ENCODE data around the gene LMAN1. TPM values are rescaled to one million over a fixed set of nuclear protein-coding genes. Genes with fewer than 3 reads are reported as not detected.

LMAN1 gene
- total RNA-seq, 1 donor from 2014 or later, result 60.8 TPM

DNA sequence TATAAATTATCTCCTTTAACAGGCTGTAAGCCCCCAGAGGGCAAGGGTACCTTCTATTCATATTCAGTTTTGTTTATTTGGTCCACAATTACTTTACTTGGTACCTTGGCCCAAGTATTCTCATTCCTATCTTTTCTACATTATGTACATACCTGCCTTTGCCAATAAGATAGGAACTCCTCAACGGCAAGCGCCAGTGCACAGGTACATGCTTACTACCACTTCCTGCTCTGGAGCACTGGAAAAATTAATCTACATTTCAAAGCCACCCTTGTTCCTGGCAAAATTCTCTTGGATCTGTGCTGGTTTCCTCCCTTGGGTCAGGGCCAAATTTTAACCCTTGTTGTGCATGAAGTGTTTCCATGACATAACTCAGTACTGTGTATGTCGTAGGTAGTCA, 34.3 kb upstream of the LMAN1 start:
- Histone ChIP-seq H3K9me3 (no peaks in the 10 kb centered on the region), H3K4me1 (no peaks in the 10 kb centered on the region), H3K27ac (no peak overlapping the region), H3K27me3 (no peaks in the 10 kb centered on the region), H3K4me3 (no peak overlapping the region), H3K36me3 (no peaks in the 10 kb centered on the region)
- TF ChIP-seq, protein P1, sequence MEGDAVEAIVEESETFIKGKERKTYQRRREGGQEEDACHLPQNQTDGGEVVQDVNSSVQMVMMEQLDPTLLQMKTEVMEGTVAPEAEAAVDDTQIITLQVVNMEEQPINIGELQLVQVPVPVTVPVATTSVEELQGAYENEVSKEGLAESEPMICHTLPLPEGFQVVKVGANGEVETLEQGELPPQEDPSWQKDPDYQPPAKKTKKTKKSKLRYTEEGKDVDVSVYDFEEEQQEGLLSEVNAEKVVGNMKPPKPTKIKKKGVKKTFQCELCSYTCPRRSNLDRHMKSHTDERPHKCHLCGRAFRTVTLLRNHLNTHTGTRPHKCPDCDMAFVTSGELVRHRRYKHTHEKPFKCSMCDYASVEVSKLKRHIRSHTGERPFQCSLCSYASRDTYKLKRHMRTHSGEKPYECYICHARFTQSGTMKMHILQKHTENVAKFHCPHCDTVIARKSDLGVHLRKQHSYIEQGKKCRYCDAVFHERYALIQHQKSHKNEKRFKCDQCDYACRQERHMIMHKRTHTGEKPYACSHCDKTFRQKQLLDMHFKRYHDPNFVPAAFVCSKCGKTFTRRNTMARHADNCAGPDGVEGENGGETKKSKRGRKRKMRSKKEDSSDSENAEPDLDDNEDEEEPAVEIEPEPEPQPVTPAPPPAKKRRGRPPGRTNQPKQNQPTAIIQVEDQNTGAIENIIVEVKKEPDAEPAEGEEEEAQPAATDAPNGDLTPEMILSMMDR (IDR thresholded peaks at IDR 0.05), result no peak
- intact Hi-C loops (cut with DNase I), result loop anchor here (10.0 kb wide), 1 partner anchor 309 kb away; no protein-coding TSS in a partner anchor
- DNase-seq (ENCODE audit: low spot score in 2 of 2), result no peak

DNA sequence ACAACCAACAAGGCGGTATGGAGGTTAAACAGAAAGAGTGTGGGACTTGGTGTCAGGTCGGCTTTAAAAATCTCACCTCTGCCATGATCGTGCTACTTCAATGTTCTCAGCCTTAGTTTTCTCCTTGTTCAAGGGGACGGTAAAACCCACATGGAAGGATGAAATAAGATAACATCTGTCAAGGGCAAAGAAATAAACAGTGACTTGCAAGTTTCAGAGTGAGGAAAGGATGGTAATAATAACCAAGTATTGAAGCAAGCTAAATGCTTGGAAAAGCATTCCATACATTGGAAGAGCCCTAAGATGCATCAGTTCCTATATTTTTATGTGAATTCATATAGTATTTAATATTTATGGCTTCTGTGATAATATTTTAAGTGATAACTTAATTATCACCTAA, 29.8 kb upstream of the LMAN1 start:
- Histone ChIP-seq H3K4me3 (no peak overlapping the region), H3K27ac (no peak overlapping the region), H3K36me3 (no peaks in the 10 kb centered on the region), H3K27me3 (no peaks in the 10 kb centered on the region), H3K9me3 (no peaks in the 10 kb centered on the region), H3K4me1 (no peaks in the 10 kb centered on the region)
- TF ChIP-seq, protein P1 (IDR thresholded peaks at IDR 0.05), result no peak
- intact Hi-C loops (cut with DNase I), result no loop called here
- no peak for DNase-seq (ENCODE audit: low spot score in 2 of 2)

DNA sequence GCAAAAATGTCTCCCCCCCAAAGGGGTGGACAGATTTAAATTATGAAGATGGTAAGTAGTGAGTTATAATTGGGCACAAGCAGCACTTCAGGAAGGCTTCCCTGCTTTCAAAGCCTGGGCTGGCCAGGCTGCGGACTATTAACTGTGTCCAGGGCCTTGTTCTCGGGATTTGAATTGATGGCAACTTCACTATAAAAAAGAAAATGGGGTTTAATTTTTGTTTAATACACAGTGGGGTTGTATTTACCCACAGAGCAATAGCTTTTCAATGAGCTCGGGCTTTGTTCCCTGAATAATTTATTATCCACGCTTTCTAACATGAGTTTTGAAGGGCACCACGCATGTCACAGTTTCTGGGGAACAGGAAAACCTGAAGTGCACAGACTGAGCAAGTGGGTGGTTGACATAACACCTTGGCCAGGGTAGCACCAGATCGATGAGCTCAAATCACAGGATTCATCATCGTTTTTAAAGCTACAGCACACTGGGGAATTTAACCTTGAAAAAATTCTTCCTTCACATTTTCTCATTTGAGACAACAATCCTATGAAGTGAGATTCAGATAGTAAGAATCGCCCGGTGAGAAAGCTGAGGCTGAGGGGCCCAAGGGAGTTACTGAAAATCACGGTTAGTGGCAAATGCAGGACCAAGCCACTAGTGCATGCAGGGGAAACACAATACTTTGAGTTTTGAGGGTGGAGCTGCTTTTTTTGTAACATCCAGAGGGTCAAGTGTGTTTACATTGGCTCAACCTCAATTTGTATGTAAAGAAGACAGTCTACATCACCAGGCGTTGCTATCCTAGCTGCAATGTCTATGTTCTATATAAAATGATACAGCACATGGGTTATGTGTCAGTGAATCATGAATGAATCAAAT, 28.9 kb upstream of the LMAN1 start:
- Histone ChIP-seq H3K27ac (no peak overlapping the region), H3K36me3 (no peaks in the 10 kb centered on the region), H3K4me3 (no peak overlapping the region), H3K27me3 (no peaks in the 10 kb centered on the region), H3K9me3 (no peaks in the 10 kb centered on the region), H3K4me1 (no peaks in the 10 kb centered on the region)
- intact Hi-C loops (cut with DNase I), result no loop called here
- TF ChIP-seq, protein P1 (IDR thresholded peaks at IDR 0.05), result no peak
- no peak for DNase-seq (ENCODE audit: low spot score in 2 of 2)

DNA sequence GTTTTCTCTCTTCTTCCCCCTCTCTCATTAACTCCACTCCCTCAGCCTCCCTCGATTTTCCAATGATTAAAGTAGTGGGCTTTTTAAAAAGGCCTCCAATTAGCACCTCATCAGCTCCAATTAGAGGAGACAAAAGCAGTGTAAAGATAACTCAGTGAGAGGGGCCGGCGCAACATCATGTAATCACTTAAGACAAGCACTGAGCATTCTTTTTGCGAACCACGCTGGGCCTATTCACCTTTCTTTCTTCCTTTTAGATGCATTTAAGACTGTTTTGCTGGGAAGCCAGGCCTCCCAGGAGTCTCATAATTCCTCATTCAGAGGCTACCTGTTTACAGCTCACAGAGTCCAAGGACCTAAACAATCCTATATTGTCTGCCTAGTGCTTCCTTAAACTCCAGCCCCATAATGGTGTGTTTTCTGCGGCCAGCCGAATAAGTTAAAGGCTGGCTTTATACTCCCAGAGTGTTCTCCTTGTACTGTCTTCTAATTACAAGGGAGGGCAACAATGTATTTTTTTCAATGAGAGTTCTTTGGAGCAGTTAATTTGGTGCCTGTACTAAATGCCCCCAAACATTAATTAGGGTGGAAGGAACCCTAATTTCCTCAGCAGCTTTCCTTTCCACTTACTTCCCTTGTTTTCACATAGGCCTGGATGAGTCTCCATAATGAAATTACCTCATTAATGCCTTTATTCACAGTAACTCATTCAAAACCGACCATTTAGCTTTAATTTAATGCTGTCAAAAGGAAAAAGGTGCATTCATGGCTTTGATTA, 28.0 kb upstream of the LMAN1 start:
- Histone ChIP-seq H3K36me3 (no peaks in the 10 kb centered on the region), H3K9me3 (no peaks in the 10 kb centered on the region), H3K27ac (no peak overlapping the region), H3K27me3 (no peaks in the 10 kb centered on the region), H3K4me1 (no peaks in the 10 kb centered on the region), H3K4me3 (no peak overlapping the region)
- TF ChIP-seq, protein P1 (IDR thresholded peaks at IDR 0.05), result no peak
- no peak for DNase-seq (ENCODE audit: low spot score in 2 of 2)
- intact Hi-C loops (cut with DNase I), result no loop called here

DNA sequence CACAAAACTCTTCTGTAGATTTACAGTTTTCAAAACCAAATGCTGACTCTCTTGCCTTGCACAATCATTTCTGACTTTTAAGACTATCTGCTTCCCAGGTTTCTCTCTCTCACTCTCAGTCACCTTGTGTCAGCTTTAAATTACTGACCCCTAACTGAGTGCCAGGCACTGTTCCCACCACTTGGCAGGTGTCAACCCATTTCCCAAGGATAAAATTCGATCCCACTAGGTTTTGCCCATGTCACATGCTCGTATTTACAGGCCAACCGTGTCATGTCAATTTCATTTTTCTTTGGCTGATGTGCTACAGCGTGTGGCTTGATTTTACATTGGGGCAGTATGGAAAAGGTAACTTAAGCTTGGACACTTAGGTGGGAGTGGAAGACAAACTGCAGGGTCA, 26.1 kb upstream of the LMAN1 start:
- no peak for DNase-seq (ENCODE audit: low spot score in 2 of 2)
- Histone ChIP-seq H3K27ac (no peak overlapping the region), H3K36me3 (no peaks in the 10 kb centered on the region), H3K27me3 (no peaks in the 10 kb centered on the region), H3K4me3 (no peak overlapping the region), H3K4me1 (no peaks in the 10 kb centered on the region), H3K9me3 (no peaks in the 10 kb centered on the region)
- intact Hi-C loops (cut with DNase I), result no loop called here
- TF ChIP-seq, protein P1 (IDR thresholded peaks at IDR 0.05), result no peak

All from ascending aorta (tissue), 2 donors.